Stimulated activated CD8-positive, alpha-beta memory T cell treated with anti-CD3 and anti-CD28 coated beads, Interleukin-12 subunit alpha, Interleukin-12 subunit beta, amount 100 ng/mL, for 4 hours (primary cell): ENCODE measurements around the gene SHKBP1.
"Not testable (repeated sequence)": the region's sequence is repeated elsewhere in the genome, so short reads cannot be mapped to it uniquely, and the experiment has no call there.

ENCODE experiments used
- DNase-seq: peaks from one replicate; pipeline ENCODE4 v3.0.0-alpha.2; 2020; ENCODE audit warnings: low read depth

SHKBP1 gene

DNA sequence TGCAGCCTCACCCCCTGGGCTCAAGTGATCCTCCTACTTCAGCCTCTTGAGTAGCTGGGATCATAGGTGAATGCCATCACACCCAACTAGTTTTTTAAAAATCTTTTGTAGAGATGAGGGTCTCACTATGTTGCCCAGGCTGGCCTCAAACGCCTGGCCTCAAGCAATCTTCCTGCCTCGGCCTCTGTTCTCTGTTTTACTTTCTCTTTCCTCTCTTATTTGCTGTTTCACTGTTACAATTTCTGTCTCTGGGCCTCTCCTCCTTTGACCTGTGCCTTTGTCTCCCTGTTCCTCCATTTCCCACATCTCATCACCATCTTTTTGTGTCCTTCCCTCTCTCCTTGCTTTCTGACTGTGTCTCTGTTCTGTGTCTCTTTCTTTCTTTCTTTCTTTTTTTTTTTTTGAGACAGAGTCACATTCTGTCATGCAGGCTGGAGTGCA lies 9.3 kb downstream of the SHKBP1 start:
- DNase-seq, result no peak

DNA sequence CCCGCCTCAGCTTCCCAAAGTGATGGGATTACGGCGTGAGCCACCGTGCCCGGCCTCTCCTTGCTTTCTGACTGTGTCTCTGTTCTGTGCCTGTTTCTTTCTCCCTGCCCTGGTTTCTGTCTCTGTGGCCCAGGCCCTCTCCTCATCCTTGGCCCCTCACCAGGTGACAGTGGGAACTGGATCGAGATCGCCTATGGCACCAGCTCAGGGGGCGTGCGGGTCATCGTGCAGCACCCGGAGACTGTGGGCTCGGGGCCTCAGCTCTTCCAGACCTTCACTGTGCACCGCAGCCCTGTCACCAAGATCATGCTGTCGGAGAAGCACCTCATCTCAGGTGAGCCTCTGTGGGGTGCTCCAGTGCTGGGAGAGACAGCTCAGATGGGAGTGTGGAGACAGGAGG lies 9.9 kb downstream of the SHKBP1 start:
- DNase-seq, result no peak

DNA sequence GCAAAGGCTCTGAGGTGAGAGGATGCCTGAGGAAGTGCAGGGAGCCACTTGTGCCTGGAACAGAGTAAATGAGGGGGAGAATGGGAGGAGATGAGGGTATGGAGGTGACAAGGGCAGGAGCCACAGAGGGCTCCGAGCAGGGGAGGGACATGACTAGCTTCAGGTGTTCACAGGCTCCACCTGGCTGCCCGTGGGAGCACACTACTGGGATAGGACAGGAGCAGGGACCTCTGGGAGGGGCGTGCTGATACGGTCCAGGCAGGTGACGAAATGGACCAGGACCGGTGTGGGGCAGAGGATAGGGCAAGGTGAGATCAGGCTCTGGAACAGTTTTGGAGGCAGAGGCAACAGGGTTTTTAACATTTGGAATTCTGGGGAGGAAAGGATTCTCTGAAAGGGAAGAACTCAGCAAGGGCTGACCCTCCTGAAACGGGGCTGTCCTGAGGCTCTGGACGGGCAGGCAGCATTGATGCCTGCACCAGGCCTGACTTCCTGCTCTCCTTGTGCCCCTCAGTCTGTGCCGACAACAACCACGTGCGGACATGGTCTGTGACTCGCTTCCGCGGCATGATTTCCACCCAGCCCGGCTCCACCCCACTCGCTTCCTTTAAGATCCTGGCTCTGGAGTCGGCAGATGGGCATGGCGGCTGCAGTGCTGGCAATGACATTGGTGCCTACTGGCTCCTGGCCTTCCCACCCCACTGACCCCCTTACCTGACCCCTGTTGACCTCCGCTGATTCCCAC lies 11.6 kb downstream of the SHKBP1 start:
- no peak for DNase-seq

DNA sequence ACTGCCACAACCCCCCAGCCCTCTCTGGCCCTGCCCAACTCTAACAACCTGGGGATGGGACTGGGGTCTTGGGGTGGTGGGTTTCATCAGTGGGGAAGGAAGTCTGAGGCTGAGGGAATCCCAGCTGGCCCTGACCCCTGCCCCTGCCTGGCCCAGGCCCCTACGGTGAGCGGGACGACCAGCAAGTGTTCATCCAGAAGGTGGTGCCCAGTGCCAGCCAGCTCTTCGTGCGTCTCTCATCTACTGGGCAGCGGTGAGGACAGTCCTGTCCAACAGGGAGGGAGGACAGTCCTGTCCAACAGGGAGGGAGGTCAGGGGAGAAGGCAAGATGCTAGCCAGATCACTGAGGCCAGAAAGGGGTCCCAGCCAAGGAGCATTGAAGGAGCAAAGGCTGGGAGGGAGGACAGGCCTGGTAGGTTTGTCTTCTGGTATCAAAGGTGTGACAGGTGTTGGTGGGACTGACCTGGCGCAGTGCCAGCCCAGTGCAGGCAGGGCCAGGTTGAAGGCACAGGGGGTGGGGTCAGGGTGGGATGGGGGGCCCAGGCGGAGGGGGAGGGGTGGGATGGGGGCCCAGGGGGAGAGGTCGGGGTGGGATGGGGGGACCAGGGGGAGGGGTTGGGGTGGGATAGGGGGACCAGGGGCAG lies 12.4 kb downstream of the SHKBP1 start:
- DNase-seq, result no peak

- DNase-seq, result no peak
Observed at GRCh38 chr19:40589591-40590429, 13.1 kb downstream of the SHKBP1 start.

- no peak for DNase-seq
Observed at GRCh38 chr19:40590464-40591265, 14.0 kb downstream of the SHKBP1 start.

DNA sequence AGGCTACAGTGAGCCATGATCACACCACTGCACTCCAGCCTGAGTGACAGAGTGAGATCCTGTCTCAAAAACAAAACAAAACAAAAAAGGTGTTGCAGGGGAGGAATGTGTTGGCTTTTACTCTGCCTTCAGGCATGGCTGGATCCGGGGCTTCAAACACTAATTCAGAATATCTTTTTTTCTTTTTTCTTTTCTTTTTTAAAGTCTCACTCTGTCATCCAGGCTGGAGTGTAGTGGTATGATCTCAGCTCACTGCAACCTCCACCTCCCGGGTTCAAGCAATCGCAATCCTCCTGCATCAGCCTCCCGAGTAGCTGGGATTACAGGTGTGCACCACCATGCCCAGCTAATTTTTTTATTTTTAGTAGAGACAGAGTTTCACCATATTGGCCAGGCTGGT lies 15.1 kb downstream of the SHKBP1 start:
- not testable (repeated sequence) for DNase-seq

- DNase-seq, result no peak
Observed at GRCh38 chr19:40592170-40592569, 15.5 kb downstream of the SHKBP1 start.

DNA sequence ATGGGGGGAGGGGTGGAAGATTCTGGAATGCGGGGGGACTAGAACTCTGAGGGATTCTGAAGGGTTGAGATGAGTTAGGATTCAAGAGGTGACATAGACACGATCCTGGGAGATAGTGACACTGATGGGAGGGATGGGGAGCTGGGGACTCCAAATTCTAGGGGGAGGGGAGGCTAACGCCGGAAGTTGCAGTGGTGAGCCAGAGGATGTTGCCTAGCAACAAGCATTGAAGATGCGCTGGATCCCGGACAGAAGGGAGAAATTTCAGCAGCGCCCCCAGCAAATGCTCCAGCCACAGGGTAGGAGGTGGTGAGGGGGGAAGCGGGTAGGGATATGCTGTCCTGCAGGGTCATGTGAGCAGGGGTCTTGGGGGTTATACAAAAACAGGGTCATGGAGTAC lies 17.6 kb downstream of the SHKBP1 start:
- DNase-seq, result no peak

DNA sequence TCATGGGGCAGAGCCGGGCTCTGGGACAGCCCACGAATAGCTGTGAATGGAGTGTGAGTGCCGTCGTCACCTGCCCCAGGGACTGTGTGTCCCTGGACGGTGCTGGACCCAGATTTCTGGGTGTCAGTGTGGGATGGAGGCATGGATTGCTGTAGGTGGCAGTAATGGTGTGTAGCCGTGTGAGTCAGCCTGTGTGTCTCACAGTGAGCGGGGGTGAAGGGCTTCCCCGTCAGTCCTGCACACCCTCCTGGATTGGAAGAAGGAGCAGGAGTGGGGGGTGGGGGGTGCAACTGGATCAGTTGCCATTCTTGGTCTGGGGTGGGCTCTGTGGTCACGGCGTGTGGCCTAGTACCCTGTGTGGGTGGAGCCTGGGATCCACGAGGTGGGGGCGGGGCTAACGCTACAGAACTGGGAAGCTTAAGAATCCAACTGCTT lies 18.0 kb downstream of the SHKBP1 start:
- DNase-seq, result no peak

DNA sequence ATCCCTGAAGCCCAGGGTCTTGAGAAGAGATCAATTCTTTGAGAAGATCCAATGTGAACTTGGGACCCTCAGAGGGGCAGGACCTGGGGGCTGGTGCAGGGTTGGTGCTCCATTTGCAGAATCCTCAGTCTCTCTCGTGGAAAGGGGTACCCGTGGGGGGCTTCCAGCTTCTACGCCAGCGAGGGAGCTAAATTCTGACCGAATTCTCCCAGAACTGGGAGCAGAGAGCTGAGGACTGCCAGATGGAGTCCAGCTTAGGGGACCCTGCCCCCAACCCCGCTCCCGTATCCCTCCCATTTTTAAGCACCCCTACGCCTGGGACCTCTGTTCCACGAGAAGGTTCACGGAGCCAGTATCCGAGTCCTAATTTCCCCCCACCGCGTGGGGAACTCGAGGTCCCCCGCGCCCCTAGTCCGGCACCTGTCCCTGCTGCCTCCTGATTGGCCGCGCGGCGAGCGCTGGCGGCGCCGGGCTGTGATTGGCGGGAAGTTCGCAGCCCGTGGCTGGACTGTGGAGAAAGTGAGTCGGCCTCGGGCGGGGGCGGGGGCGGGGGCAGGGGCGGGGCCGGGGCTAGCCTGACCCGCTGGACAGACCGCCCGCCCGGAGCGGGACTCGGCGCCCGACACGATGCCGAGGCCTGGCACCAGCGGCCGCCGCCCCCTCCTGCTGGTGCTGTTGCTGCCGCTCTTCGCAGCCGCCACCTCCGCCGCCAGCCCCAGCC lies 20.1 kb downstream of the SHKBP1 start:
- DNase-seq, result no peak

DNA sequence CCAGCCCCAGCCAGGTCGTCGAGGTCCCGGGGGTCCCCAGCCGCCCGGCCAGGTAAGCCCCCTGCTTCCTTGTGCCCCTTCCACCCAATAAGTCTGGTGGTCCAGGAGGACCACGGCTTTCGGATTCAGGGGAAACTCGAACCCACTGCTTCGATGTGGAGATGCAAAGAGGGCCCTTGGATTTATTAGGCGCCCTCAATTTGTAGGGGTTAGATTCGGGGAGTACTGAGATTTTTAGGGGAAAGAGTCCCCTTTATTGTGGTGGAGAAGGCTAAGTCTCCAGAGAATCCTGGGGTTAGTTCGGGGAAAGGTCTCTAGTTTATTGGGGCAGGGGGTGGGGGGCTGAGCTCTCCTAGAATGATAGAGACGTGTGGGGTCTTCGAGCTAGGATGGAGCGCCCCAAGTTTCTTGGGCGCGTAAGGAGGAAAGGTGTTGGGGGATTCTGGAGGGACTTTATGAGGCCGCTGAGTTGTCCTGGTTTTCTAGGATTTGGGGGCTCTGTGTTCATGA lies 20.7 kb downstream of the SHKBP1 start:
- no peak for DNase-seq

- DNase-seq, result peak; percentile 58
Observed at GRCh38 chr19:40598121-40598917, 21.6 kb downstream of the SHKBP1 start.

GRCh38 chr19:40598918-40599307 lies 22.2 kb downstream of the SHKBP1 start:
- DNase-seq, result no peak

GRCh38 chr19:40599331-40599901 lies 22.7 kb downstream of the SHKBP1 start:
- DNase-seq, result no peak

- no peak for DNase-seq
Observed at GRCh38 chr19:40599902-40600569, 23.4 kb downstream of the SHKBP1 start.

DNA sequence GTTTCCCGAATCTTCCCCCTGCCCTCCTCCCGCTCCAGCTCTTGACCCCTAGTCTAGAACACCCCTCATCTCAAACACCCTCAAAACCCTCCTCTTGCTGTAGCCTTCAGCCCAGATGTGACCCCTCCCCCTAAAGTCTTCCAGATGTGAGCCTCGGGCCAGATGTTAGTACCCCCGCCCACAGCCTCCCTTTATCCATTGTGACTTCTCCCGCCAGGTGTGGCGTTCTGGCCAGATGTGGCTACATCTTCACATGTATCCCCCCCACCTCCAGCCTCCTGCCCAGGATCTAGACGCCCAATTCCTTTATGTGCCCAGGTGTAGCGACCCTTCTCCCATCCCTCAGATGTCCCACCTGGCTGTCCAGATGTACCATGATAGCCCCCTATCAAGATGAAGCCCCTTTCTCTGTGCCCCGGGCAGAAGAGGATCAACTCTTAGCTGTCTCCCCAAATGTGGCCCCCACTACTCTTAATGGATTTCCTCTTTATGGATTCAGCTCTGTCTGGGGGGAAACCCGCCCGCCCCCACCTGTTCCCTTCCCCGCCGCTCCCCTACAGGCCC lies 24.0 kb downstream of the SHKBP1 start:
- no peak for DNase-seq

DNA sequence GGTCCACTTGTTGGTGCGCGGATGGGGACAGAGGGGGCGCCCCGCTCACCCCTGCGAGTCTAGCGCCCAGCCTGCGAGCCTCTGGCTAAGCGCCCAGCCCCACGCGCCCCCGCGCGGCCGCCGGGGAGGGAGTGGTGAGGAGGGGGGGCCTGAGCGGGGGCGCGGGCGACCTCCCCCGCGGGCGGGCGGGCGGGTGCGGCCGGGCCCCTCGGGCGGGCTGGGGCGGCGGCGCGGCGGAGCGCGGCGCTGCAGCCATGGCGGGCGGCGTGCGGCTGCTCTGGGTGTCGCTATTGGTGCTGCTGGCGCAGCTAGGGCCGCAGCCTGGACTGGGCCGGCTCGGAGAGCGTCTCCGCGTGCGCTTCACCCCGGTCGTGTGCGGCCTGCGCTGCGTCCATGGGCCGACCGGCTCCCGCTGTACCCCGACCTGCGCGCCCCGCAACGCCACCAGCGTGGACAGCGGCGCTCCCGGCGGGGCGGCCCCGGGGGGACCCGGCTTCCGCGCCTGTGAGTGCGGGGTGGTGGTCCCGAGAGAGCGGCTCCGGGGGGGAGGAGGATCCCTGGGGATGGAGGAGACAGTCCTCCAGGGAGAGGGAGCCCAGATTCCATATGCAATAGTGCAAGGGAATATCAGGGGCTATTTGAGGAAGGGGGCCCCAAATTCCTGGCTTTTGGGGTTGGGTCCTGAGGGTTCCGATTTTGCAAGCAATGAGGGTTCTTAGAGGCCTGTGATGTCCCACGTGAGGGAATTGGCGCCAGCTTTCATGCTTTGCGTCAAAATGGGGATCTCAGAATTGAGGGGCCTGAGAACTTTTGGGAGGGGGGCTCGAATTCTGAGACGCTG lies 24.7 kb downstream of the SHKBP1 start, which contains the start of gene LTBP4:
LTBP4 (plus strand) TSS at position 236 of the 841 bp plus-strand sequence; CDS start at position 255, 19 bp downstream.
- peak; percentile 39 for DNase-seq
